Endothelial cell of umbilical vein (primary cell): ENCODE measurements around the gene DLG5. TPM values are rescaled to one million over a fixed set of nuclear protein-coding genes. Genes with fewer than 3 reads are reported as not detected.

ENCODE experiments used
- BruUV-seq: library from RNA; stranded (reverse); fragments of 400-500 nt; replicated peaks from 2 replicates; lab custom pipeline; 2021; lab: Mats Ljungman, UMichigan
- CTCF ChIA-PET: fragments of 300-600, 350-600 bp; sonication (Branson Sonifier 250); formaldehyde crosslinking; loops from one replicate; lab custom pipeline; 2021; ENCODE audit warnings: antibody characterized with exemption, inconsistent platforms; lab: Charles Lee
- POLR2A ChIA-PET: fragments of 300-600, 350-600 bp; sonication (Branson Sonifier 250); formaldehyde crosslinking; loops from one replicate; lab custom pipeline; 2021; ENCODE audit warnings: antibody characterized with exemption, inconsistent platforms; lab: Charles Lee
- DNase-seq: peaks from one replicate; pipeline ENCODE4 v3.0.0-alpha.2; 2011; ENCODE audit warnings: low read depth, low spot score
- FAIRE-seq: peaks from 2 replicates; lab custom pipeline; 2011; peaks lifted over from hg19 to GRCh38; lab: Jason Lieb, UNC
- H2AFZ ChIP-seq: 2 replicates; pipeline ENCODE4 v1.6.0; 2012; ENCODE audit warnings: low read depth, low read length, control low read depth, inconsistent platforms
- H3K27ac ChIP-seq: 2 replicates; pipeline ENCODE4 v1.5.1; 2011; ENCODE audit warnings: low read depth, mild to moderate bottlenecking, control low read depth, low read length, moderate library complexity; ENCODE audit not compliant: insufficient read depth
- H3K27me3 ChIP-seq, 2 experiments: 2 replicates each; pipeline versions ENCODE4 v1.6.0 to v1.6.1; 2011; ENCODE audit warnings: low read length in 2 of 2, mixed read lengths in 1 of 2; ENCODE audit not compliant: control insufficient read depth in 2 of 2, insufficient read depth in 2 of 2
- H3K36me3 ChIP-seq, 2 experiments: 2 replicates in 1 of 2; 3 replicates in 1 of 2; pipeline ENCODE4 v1.5.1; 2011; ENCODE audit warnings: low read length in 2 of 2, mild to moderate bottlenecking in 1 of 2, moderate library complexity in 1 of 2; ENCODE audit not compliant: control insufficient read depth in 2 of 2, insufficient read depth in 2 of 2; ENCODE audit errors: extremely low read depth in 1 of 2
- H3K4me1 ChIP-seq: 3 replicates; pipeline ENCODE4 v1.5.1; 2011; ENCODE audit warnings: mild to moderate bottlenecking, low read length; ENCODE audit not compliant: control insufficient read depth, insufficient read depth; ENCODE audit errors: extremely low read depth
- H3K4me2 ChIP-seq: 2 replicates; pipeline ENCODE4 v1.6.1; 2011; ENCODE audit warnings: low read length, control low read depth, mixed read lengths; ENCODE audit not compliant: insufficient read depth
- H3K4me3 ChIP-seq, 3 experiments: fragments of 200-600 bp in 1 of 3; sonication (generic), shearing (Covaris generic) in 1 of 3; replicated peaks in 1 of 3; 2 replicates each; pipeline ENCODE4 v1.5.1; 2011 to 2016; ENCODE audit warnings: control low read depth in 3 of 3, low read length in 3 of 3, mild to moderate bottlenecking in 2 of 3, inconsistent platforms in 1 of 3, low read depth in 1 of 3, moderate library complexity in 1 of 3; ENCODE audit not compliant: insufficient read depth in 1 of 3
- H3K79me2 ChIP-seq: 2 replicates; pipeline ENCODE4 v1.6.0; 2012; ENCODE audit warnings: low read length, inconsistent platforms; ENCODE audit not compliant: control insufficient read depth, insufficient read depth
- H3K9ac ChIP-seq: replicated peaks from 2 replicates; pipeline ENCODE3; 2011; ENCODE audit warnings: low read length, control low read depth; ENCODE audit not compliant: insufficient read depth; ENCODE audit errors: extremely low read depth
- H3K9me1 ChIP-seq: replicated peaks from 3 replicates; pipeline ENCODE4 v1.6.0; 2011; ENCODE audit warnings: mild to moderate bottlenecking, low read length; ENCODE audit not compliant: control insufficient read depth, insufficient read depth; ENCODE audit errors: extremely low read depth
- H3K9me3 ChIP-seq: replicated peaks from 2 replicates; pipeline ENCODE4 v1.5.1; 2012; ENCODE audit warnings: low read length, inconsistent platforms; ENCODE audit not compliant: control insufficient read depth, insufficient read depth
- H4K20me1 ChIP-seq: replicated peaks from 2 replicates; pipeline ENCODE3; 2011; ENCODE audit warnings: mild to moderate bottlenecking, low read length; ENCODE audit not compliant: control insufficient read depth, insufficient read depth; ENCODE audit errors: extremely low read depth
- EZH2 ChIP-seq: IDR thresholded peaks from 2 replicates; pipeline ENCODE4 v1.6.1; 2012; ENCODE audit warnings: borderline replicate concordance, low read depth, mild to moderate bottlenecking, moderate library complexity, low read length, inconsistent platforms; ENCODE audit not compliant: severe bottlenecking
- FOS ChIP-seq: IDR thresholded peaks from 2 replicates; pipeline ENCODE4 v1.6.1; 2011; ENCODE audit warnings: mild to moderate bottlenecking, low read length, moderate library complexity, borderline replicate concordance; ENCODE audit not compliant: insufficient read depth
- GATA2 ChIP-seq: IDR thresholded peaks from 2 replicates; pipeline ENCODE4 v1.7.0; 2011; ENCODE audit warnings: low read depth, mild to moderate bottlenecking, moderate library complexity, mixed read lengths, low read length; ENCODE audit not compliant: insufficient read length, insufficient read depth
- JUN ChIP-seq: IDR thresholded peaks from 2 replicates; pipeline ENCODE4 v1.6.1; 2011; ENCODE audit warnings: borderline replicate concordance, low read depth; ENCODE audit not compliant: insufficient read length, insufficient read depth
- MAX ChIP-seq: IDR thresholded peaks from 2 replicates; pipeline ENCODE4 v1.6.1; 2011; ENCODE audit not compliant: insufficient read depth, insufficient read length
- MYC ChIP-seq: IDR thresholded peaks from one replicate; pipeline ENCODE4 v1.6.1; 2011; ENCODE audit warnings: mild to moderate bottlenecking, low read depth, low read length
- POLR2A ChIP-seq: IDR thresholded peaks from 2 replicates; pipeline ENCODE4 v1.6.1; 2012; ENCODE audit warnings: low read depth, mild to moderate bottlenecking, control low read depth, low read length
- POLR2AphosphoS5 ChIP-seq: IDR thresholded peaks from 2 replicates; pipeline ENCODE4 v1.6.1; 2012; ENCODE audit warnings: low read depth, mild to moderate bottlenecking, control low read depth, low read length, moderate library complexity; ENCODE audit not compliant: insufficient read depth
- dilution Hi-C: fragments of 300-500 bp; cut with MboI; formaldehyde crosslinking; loops from one replicate; pipeline ENCODE4 v1.15.0; 2019; ENCODE audit warnings: low sequenced_read_pairs; ENCODE audit not compliant: extremely low pct_ligation_motif_present
- intact Hi-C: fragments of 100-400 bp; cut with micrococcal nuclease; formaldehyde crosslinking; loops from one replicate; pipeline ENCODE4 v1.10.0; 2022
- polyA plus RNA-seq, 4 experiments: library from polyadenylated mRNA; depleted of rRNA in 3 of 4; stranded (reverse) in 3 of 4; unstranded in 1 of 4; fragments of >200 nt; gene quantifications; 2 replicates each; pipeline versions ENCODE4 v1.2.1 to v1.2.3, GENCODE V29; 2011 to 2012; ENCODE audit warnings: missing spikeins in 1 of 4
- total RNA-seq: library from RNA; stranded (reverse); gene quantifications from 2 replicates; pipeline ENCODE4 v1.2.3, GENCODE V29; 2021
- TF ChIP-seq, protein P1 (sequence below), 2 donors: IDR thresholded peaks; 1 replicate in 1 of 2; 2 replicates in 1 of 2; pipeline ENCODE4 v1.5.1; 2011; ENCODE audit warnings: low read length in 2 of 2, mild to moderate bottlenecking in 2 of 2, moderate library complexity in 2 of 2, control low read depth in 1 of 2, inconsistent platforms in 1 of 2, low read depth in 1 of 2; ENCODE audit not compliant: insufficient read depth in 1 of 2; ENCODE audit errors: extremely low read depth in 1 of 2

DLG5 gene
- total and polyA plus RNA-seq, 2 donors (not counting 3 experiments of a cell fraction or from before 2014, with no cell fraction given) = 12.3 to 24.9 TPM

GRCh38 chr10:77834943-77835668, 91.4 kb downstream of the DLG5 start:
- ChIA-PET CTCF (no interaction called here), POLR2A (no interaction called here)
- no peaks in the 10 kb centered on the region for H3K27me3 ChIP-seq
- no peaks in the 10 kb centered on the region for H3K9me3 ChIP-seq
- no peak overlapping the region for H3K9ac ChIP-seq
- TF ChIP-seq POLR2A (no peak), JUN (no peak), MAX (no peak), POLR2AphosphoS5 (no peak), EZH2 (no peak), FOS (no peak), GATA2 (no peak), MYC (no peak)
- TF ChIP-seq, protein P1, sequence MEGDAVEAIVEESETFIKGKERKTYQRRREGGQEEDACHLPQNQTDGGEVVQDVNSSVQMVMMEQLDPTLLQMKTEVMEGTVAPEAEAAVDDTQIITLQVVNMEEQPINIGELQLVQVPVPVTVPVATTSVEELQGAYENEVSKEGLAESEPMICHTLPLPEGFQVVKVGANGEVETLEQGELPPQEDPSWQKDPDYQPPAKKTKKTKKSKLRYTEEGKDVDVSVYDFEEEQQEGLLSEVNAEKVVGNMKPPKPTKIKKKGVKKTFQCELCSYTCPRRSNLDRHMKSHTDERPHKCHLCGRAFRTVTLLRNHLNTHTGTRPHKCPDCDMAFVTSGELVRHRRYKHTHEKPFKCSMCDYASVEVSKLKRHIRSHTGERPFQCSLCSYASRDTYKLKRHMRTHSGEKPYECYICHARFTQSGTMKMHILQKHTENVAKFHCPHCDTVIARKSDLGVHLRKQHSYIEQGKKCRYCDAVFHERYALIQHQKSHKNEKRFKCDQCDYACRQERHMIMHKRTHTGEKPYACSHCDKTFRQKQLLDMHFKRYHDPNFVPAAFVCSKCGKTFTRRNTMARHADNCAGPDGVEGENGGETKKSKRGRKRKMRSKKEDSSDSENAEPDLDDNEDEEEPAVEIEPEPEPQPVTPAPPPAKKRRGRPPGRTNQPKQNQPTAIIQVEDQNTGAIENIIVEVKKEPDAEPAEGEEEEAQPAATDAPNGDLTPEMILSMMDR (IDR thresholded peaks at IDR 0.05; ENCODE audit: extremely low read depth in 1 of 2, insufficient read depth in 1 of 2, low read depth in 1 of 2, low read length in 2 of 2) = no peak
- no peaks in the 10 kb centered on the region for H3K79me2 ChIP-seq
- intact Hi-C loops = no loop called here
- no peak overlapping the region for H2AFZ ChIP-seq
- peaks cover 3 to 21% of the 10 kb centered on the region in 2 experiments for H3K36me3 ChIP-seq
- H3K4me2 ChIP-seq = no peak overlapping the region
- DNase-seq = no peak
- peaks cover 10% of the 10 kb centered on the region for H3K4me1 ChIP-seq
- H3K4me3 ChIP-seq = no peak overlapping the region
- no peak for FAIRE-seq
- H4K20me1 ChIP-seq = no peaks in the 10 kb centered on the region
- BruUV-seq = no TSS peak
- H3K27ac ChIP-seq = no peak overlapping the region
- dilution Hi-C loops = no loop called here
- H3K9me1 ChIP-seq = no peaks in the 10 kb centered on the region
